ENCODE results near the gene UNC5A.
"Not testable (repeated sequence)": the region's sequence is repeated elsewhere in the genome, so short reads cannot be mapped to it uniquely, and the experiment has no call there.

The UNC5A gene

GRCh38 chr5:176864755-176865154 lies 54.4 kb downstream of the UNC5A start:
- no peak for DNase-seq

GRCh38 chr5:176865964-176866363 lies 55.6 kb downstream of the UNC5A start:
- DNase-seq, result no peak

- no peak for DNase-seq
Observed at GRCh38 chr5:176866707-176867310, 56.5 kb downstream of the UNC5A start.

GRCh38 chr5:176868126-176868525 lies 57.8 kb downstream of the UNC5A start:
- no peak for DNase-seq

GRCh38 chr5:176868731-176869130 lies 58.4 kb downstream of the UNC5A start:
- no peak for DNase-seq

GRCh38 chr5:176869501-176870109 lies 59.2 kb downstream of the UNC5A start:
- DNase-seq, result no peak

- peak in 3 of 14 donors; percentile 1 to 65 (median 12) for DNase-seq
Observed at GRCh38 chr5:176870110-176870591, 59.8 kb downstream of the UNC5A start.

GRCh38 chr5:176870644-176871043 lies 60.3 kb downstream of the UNC5A start:
- DNase-seq, result not testable (repeated sequence)

GRCh38 chr5:176872586-176872985 lies 62.2 kb downstream of the UNC5A start:
- DNase-seq, result not testable (repeated sequence)

GRCh38 chr5:176873011-176873410 lies 62.7 kb downstream of the UNC5A start:
- not testable (repeated sequence) for DNase-seq

- DNase-seq, result no peak
Observed at GRCh38 chr5:176873541-176874172, 63.3 kb downstream of the UNC5A start.

- no peak for DNase-seq
Observed at GRCh38 chr5:176874198-176874780, 63.9 kb downstream of the UNC5A start.

GRCh38 chr5:176875014-176875550 lies 64.7 kb downstream of the UNC5A start:
- no peak for DNase-seq

GRCh38 chr5:176875783-176876505 lies 65.6 kb downstream of the UNC5A start:
- DNase-seq, result no peak

- no peak for DNase-seq
Observed at GRCh38 chr5:176876506-176877431, 66.4 kb downstream of the UNC5A start.

GRCh38 chr5:176877793-176878331 lies 67.5 kb downstream of the UNC5A start:
- no peak for DNase-seq

GRCh38 chr5:176878463-176878862 lies 68.1 kb downstream of the UNC5A start:
- DNase-seq, result no peak

GRCh38 chr5:176878906-176879662 lies 68.7 kb downstream of the UNC5A start:
- DNase-seq, result no peak

- DNase-seq, result no peak
Observed at GRCh38 chr5:176879663-176880361, 69.5 kb downstream of the UNC5A start.

Data from C1 segment of cervical spinal cord (tissue), 14 donors.